NCI-H1105 (cell line): Measurements from ENCODE around the gene GSG1.
"Not testable (repeated sequence)": the region's sequence is repeated elsewhere in the genome, so short reads cannot be mapped to it uniquely, and the experiment has no call there.

ENCODE experiments used
- DNase-seq: peaks from one replicate; lab custom pipeline; 2025; lab: John Stamatoyannopoulos, UW

GSG1 gene

DNA sequence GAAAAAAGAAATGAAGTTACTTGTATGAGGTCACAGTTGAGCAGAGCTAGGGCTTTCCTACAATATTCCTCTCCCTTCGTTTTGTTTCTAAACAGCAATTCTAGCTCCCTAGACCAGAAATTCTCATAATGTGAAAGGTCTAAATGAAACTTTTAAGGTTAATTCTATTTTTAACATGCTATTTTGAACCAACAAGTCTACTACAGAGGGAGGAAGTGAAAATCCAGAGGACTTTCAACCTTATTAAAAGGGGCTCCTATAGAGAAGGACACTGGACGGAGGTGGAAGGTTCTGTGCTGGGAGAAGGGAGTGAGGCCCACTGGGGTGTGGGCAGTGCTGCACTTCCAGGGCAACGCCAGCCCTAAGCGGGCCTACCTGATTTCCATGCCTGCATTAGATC lies 13.4 kb downstream of the GSG1 start:
- no peak for DNase-seq

- no peak for DNase-seq
Measured at GRCh38 chr12:13088496-13088895, 15.0 kb downstream of the GSG1 start.

- no peak for DNase-seq
Measured at GRCh38 chr12:13087766-13088165, 15.7 kb downstream of the GSG1 start.

DNA sequence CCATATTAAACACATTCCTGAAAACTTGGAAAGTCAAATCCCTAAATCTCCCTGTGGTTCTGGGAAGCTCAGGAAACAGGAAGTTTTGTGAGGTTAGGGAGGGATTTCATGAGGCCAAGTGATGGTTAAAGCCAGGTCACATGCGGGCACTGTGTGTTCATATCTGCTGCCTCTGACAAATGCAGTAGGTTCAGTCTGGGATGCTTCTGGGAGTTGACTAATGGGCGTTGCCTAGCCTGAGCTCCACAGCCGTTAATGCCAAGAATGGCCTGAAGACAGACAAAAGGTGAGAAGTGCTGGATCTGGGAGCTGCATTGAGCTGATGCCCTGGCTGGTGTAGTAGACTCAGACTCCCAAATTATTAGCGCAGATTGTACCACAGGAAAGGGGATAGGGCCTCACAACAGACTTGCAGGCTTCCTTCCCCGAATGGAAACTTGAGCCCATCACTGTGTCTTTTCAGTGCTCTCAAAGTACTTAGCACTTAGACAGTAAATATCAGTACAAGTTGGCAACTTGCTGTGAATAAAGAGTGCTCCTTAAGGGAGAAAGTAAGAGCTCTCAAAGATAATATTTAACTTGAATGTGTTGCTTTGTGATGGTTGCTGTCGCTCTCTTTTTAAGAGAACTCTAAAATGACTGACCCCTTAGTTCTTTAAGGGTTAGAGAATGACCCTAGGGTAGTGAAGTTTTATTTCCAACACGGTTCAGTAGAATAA lies 17.3 kb downstream of the GSG1 start:
- no peak for DNase-seq

DNA sequence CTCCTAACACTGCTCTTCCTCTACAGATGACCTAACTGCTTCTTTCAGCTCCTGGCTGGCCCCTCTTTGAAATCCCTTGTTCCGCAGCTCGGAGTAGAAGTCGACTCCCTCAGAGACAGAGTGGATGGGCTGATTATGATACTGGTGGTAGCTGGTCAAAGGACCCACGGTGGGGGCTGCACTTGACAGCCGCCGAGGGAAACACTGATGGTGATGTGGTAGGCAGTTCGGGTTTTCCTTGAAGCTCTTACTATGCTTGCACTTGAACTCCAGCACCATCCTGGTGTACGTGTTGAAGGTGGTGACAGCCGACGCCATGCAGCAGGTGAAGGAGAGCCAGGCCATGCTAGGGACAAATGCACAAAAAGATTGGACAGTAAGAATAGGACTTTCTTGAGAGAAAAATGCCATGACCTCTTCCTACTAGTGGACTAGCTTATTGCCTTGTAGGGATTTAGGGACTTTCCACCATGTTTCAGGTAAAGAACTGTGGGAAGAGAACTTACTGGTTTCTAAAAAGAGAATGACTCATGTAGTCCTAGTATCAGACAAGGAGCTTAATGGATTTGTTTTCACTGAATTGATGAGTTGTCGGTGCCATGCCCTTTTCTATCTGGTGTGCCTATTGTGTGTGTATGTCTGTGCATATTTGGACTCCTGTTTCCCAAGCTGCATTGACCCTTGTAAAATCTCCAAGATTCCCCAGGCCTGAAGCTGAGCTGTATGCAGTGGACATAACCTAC lies 18.4 kb downstream of the GSG1 start:
- DNase-seq = no peak

GRCh38 chr12:13083638-13084037 lies 19.8 kb downstream of the GSG1 start:
- not testable (repeated sequence) for DNase-seq

GRCh38 chr12:13082861-13083260 lies 20.6 kb downstream of the GSG1 start:
- no peak for DNase-seq

GRCh38 chr12:13080266-13080665 lies 23.2 kb downstream of the GSG1 start:
- no peak for DNase-seq

GRCh38 chr12:13079440-13079906 lies 24.0 kb downstream of the GSG1 start:
- no peak for DNase-seq

DNA sequence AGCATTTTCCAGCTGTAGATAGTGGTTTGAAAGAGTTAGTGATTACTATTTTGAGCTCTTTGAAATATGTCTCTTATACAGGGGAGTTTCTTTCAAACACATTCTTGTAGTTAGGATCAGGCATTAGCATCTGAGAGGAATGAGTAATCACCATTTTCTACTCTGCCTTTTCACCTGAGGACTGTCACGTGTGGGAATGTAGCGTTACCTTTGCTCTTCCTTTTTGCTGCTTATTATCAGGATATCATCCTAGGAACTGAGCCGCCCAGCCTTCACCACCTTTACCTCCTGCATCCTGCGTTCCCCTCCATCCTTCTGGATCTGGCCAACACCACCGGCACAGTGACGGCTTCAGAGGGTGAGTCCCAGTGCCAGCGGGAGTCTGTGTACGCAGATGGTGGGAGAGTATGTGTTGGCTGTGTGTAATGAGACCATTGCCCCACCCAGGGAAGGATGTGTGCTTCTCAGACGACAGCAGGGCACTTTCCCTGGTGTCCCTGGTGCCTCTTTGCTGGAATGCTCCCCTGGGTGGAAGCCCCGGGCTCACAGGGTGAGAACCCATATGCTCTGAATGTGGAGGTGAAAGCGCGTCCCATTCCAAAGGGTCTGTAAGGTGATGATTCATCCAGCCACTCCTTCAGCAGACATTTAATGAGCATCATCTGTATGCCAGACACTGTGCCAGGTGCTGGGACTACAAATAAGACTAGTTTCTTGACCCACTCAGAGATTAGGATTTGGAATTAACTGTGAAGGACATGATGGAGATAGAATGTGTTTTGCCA lies 27.5 kb downstream of the GSG1 start:
- no peak for DNase-seq

GRCh38 chr12:13075118-13075480 lies 28.4 kb downstream of the GSG1 start:
- DNase-seq = no peak

- no peak for DNase-seq
Measured at GRCh38 chr12:13074396-13075117, 28.9 kb downstream of the GSG1 start.

DNA sequence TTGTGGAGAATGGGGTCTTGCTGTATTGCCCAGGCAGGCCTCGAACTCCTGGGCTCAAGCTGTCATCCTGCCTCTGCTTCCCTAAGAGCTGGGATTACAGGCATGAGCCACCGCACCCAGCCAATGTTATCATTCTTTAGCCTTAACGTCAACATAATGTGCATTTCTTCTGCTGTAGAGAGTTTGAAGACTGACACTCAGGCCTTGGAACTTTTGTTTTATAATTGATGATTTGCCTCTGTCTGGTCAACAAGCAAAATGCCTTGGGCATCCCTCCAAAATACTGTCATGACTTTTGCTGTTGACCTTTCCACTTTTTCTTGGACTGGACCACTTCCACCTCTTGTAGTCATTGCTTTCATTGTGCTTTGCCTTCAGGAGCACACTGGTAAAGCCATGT lies 30.3 kb downstream of the GSG1 start:
- DNase-seq = no peak

- DNase-seq = no peak
Measured at GRCh38 chr12:13071305-13072280, 31.9 kb downstream of the GSG1 start.

- DNase-seq = no peak
Measured at GRCh38 chr12:13069380-13069779, 34.1 kb downstream of the GSG1 start.

DNA sequence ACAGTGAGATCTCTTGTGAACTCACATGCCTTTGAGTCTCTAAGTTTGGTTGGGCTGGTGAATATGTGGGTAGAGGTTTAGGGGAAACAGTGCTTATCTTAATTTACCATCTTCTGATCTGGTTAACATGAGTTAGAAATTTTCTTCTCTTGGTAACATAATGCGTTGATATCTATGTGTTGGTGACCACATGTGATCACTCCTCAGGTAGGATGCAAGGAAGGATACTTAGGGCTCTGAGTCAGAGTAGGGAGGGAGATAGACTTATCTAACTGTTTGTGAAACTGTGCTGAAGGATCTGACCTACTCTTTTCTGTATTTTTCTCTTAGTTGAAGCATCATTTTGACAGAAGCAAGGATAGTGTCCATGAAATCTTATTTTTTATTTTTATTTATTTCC lies 36.1 kb downstream of the GSG1 start:
- DNase-seq = no peak

DNA sequence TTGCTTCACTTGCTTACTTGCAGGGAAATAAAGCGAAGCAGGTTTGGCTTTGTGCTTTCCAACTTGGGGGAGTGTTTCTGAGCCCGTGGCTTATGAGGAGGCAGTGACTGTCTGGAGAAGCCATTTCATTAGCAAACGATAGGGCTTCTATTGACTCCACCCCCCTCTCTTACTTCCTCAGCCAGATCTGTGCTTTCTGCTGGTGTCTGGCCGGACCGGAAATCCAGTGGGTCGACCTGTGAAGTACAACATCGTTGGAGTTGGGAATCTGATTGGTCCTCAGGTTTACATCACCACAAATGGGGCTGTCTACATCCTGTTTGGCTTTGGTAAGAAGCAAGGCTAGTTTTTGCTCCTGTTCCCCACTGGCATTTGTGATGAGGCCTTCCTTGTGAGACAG lies 37.0 kb downstream of the GSG1 start:
- DNase-seq = no peak

DNA sequence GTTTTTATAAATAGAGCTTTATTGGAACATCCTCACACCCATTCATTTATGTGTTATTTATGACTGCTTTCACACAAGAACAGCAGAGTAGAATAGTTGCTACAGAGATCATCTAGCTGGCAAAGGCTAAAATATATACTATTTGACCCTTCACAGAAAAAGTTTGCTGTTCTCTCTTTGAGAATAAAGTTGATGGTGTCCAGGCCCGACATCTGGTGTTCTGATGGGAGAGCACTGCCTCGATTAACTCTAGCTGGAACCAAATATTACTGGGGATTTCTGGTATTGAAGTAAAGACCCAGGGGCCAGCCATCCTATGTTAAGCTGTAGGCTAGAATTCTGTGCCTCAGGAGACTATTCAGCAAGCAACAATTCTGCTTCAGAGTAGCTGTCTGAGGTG lies 37.5 kb downstream of the GSG1 start:
- no peak for DNase-seq

GRCh38 chr12:13062669-13063068 lies 40.8 kb downstream of the GSG1 start:
- no peak for DNase-seq

DNA sequence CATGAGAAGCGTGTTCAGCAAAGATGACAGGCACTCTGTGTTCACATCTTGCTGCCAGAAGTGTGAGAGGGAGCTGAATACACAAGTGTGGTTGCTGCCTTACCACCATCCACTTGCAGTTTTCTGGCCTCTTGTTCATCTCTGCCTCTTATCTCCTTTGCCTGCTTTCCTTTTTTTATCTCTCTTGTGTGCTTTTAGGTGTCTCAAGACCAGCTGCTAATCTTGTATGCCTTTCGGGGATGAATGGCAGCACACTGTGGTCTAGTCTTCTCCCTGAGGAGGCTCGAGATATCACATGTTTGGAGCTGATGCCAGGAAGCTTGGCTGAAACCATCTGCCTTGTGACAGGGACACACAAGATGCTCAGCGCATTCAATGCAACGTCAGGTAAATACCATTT lies 42.1 kb downstream of the GSG1 start:
- no peak for DNase-seq

DNA sequence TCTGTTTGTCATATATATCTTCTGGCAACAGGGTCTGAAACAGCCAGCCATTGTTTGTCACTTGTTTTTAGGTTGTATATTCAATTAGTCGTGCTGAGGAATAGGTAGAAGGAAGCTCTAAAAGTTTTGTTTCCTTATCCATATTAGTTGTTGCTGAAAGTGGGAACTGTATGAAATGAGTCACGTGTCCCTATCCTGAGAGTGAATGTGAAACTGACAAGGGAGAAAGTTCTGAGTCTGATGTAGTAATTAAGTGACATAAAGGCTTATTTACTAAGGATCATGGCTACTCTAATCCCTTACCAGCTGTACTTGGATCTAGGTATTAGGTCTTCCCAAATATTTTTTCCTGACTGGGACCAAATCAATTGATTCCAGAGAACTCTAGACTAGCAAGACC lies 42.9 kb downstream of the GSG1 start:
- no peak for DNase-seq
